SU-DHL-6 (cell line): ENCODE data around the gene RNFT2.

Experiments
- EZH2phosphoT487 ChIP-seq: fragments of 200-600 bp; sonication (generic), shearing (Covaris generic); conservative IDR thresholded peaks from 2 replicates; pipeline ENCODE4 v1.6.1; 2018; ENCODE audit warnings: mild to moderate bottlenecking, antibody characterized with exemption, low read length, moderate library complexity, mixed read lengths
- TF ChIP-seq, protein P1 (sequence below): fragments of 200-600 bp; sonication (generic); IDR thresholded peaks from one replicate; pipeline ENCODE4 v1.5.1; 2017; ENCODE audit warnings: antibody characterized with exemption, mild to moderate bottlenecking, low read length, moderate library complexity; ENCODE audit not compliant: insufficient read depth, poor library complexity, severe bottlenecking

DNA sequence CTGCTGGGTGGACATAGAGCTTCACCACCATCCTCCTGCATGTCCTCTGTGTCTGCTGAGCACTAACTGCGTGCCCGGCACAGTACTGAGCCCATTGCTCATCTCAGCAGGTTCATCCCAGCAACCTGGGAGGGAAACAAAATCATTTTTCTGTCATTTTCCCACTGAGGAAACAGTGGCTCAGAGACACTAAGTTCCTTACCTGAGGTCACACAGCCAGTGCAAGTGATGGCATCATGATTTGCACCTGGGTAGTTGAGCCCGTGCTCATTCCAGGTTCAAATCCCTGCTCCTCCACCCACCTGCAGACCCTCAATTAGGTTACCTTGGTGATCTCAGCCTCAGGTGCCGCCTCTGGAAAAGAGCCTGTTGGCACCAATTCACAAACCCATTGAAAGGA, 23.4 kb downstream of the RNFT2 start:
- TF ChIP-seq, protein P1, sequence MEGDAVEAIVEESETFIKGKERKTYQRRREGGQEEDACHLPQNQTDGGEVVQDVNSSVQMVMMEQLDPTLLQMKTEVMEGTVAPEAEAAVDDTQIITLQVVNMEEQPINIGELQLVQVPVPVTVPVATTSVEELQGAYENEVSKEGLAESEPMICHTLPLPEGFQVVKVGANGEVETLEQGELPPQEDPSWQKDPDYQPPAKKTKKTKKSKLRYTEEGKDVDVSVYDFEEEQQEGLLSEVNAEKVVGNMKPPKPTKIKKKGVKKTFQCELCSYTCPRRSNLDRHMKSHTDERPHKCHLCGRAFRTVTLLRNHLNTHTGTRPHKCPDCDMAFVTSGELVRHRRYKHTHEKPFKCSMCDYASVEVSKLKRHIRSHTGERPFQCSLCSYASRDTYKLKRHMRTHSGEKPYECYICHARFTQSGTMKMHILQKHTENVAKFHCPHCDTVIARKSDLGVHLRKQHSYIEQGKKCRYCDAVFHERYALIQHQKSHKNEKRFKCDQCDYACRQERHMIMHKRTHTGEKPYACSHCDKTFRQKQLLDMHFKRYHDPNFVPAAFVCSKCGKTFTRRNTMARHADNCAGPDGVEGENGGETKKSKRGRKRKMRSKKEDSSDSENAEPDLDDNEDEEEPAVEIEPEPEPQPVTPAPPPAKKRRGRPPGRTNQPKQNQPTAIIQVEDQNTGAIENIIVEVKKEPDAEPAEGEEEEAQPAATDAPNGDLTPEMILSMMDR: no peak
- TF ChIP-seq EZH2phosphoT487: no peak
